Measurements from ENCODE around the gene TRIM24. TPM values are rescaled to one million over a fixed set of nuclear protein-coding genes. Genes with fewer than 3 reads are reported as not detected.

The TRIM24 gene
- total RNA-seq, 1 donor from 2014 or later: 60.3 TPM

GRCh38 chr7:138563808-138564207 lies 103.7 kb downstream of the TRIM24 start:
- Histone ChIP-seq H3K27me3 (ENCODE audit: insufficient read depth, low read length) (no peaks in the 10 kb centered on the region), H3K9ac (ENCODE audit: low read length) (no peak overlapping the region), H3K4me2 (ENCODE audit: low read length) (no peak overlapping the region), H3K36me3 (ENCODE audit: insufficient read depth, low read length) (peaks cover 24% of the 10 kb centered on the region), H4K20me1 (ENCODE audit: insufficient read depth, low read length) (no peaks in the 10 kb centered on the region), H2AFZ (ENCODE audit: low read depth, low read length) (no peak overlapping the region), H3K27ac (ENCODE audit: low read depth, low read length) (no peak overlapping the region), H3K4me3 (ENCODE audit: insufficient read depth, low read depth, low read length) (no peak overlapping the region), H3K79me2 (ENCODE audit: insufficient read depth, low read length) (no peaks in the 10 kb centered on the region), H3K4me1 (ENCODE audit: insufficient read depth, low read length) (no peaks in the 10 kb centered on the region), H3K9me3 (ENCODE audit: insufficient read depth, low read depth, low read length) (peaks cover 25% of the 10 kb centered on the region)
- H3K4me1 Mint-ChIP-seq (ENCODE audit: low read depth, unreplicated experiment): peaks cover 7% of the 10 kb centered on the region
- H3K27ac Mint-ChIP-seq (ENCODE audit: unreplicated experiment): peak overlapping the region; percentile 67
- TF ChIP-seq EZH2 (IDR thresholded peaks at IDR 0.05; ENCODE audit: insufficient read depth, low read length) (no peak), CTCF (IDR thresholded peaks at IDR 0.05; ENCODE audit: insufficient read depth, low read depth, low read length) (no peak)
- FAIRE-seq (no peak), DNase-seq (ENCODE audit: low read depth) (no peak)
- peaks cover 71% of the 10 kb centered on the region for H3K36me3 Mint-ChIP-seq (ENCODE audit: low read depth, unreplicated experiment)
- peaks cover 20% of the 10 kb centered on the region for H3K9me3 Mint-ChIP-seq (ENCODE audit: unreplicated experiment)
- H3K4me3 Mint-ChIP-seq (ENCODE audit: unreplicated experiment): no peak overlapping the region
- H3K27me3 Mint-ChIP-seq (ENCODE audit: low read depth, unreplicated experiment): no peaks in the 10 kb centered on the region

GRCh38 chr7:138564365-138564764 lies 104.3 kb downstream of the TRIM24 start:
- no peaks in the 10 kb centered on the region for H3K79me2 ChIP-seq (ENCODE audit: insufficient read depth, low read length)
- H3K36me3 ChIP-seq (ENCODE audit: insufficient read depth, low read length): peaks cover 22% of the 10 kb centered on the region
- H3K9ac ChIP-seq (ENCODE audit: low read length): no peak overlapping the region
- H3K4me3 Mint-ChIP-seq (ENCODE audit: unreplicated experiment): no peak overlapping the region
- H3K27me3 Mint-ChIP-seq (ENCODE audit: low read depth, unreplicated experiment): no peaks in the 10 kb centered on the region
- H3K27me3 ChIP-seq (ENCODE audit: insufficient read depth, low read length): no peaks in the 10 kb centered on the region
- H3K27ac ChIP-seq (ENCODE audit: low read depth, low read length): no peak overlapping the region
- FAIRE-seq: no peak
- H3K36me3 Mint-ChIP-seq (ENCODE audit: low read depth, unreplicated experiment): peaks cover 68% of the 10 kb centered on the region
- H3K27ac Mint-ChIP-seq (ENCODE audit: unreplicated experiment): peak overlapping the region; percentile 67
- no peak overlapping the region for H2AFZ ChIP-seq (ENCODE audit: low read depth, low read length)
- no peak for TF ChIP-seq EZH2 (IDR thresholded peaks at IDR 0.05; ENCODE audit: insufficient read depth, low read length)
- H3K4me1 Mint-ChIP-seq (ENCODE audit: low read depth, unreplicated experiment): peaks cover 7% of the 10 kb centered on the region
- no peak overlapping the region for H3K4me3 ChIP-seq (ENCODE audit: insufficient read depth, low read depth, low read length)
- peaks cover 24% of the 10 kb centered on the region for H3K9me3 ChIP-seq (ENCODE audit: insufficient read depth, low read depth, low read length)
- no peak overlapping the region for H3K4me2 ChIP-seq (ENCODE audit: low read length)
- no peaks in the 10 kb centered on the region for H3K4me1 ChIP-seq (ENCODE audit: insufficient read depth, low read length)
- no peaks in the 10 kb centered on the region for H4K20me1 ChIP-seq (ENCODE audit: insufficient read depth, low read length)
- peaks cover 14% of the 10 kb centered on the region for H3K9me3 Mint-ChIP-seq (ENCODE audit: unreplicated experiment)
- DNase-seq (ENCODE audit: low read depth): peak; percentile 4

DNA sequence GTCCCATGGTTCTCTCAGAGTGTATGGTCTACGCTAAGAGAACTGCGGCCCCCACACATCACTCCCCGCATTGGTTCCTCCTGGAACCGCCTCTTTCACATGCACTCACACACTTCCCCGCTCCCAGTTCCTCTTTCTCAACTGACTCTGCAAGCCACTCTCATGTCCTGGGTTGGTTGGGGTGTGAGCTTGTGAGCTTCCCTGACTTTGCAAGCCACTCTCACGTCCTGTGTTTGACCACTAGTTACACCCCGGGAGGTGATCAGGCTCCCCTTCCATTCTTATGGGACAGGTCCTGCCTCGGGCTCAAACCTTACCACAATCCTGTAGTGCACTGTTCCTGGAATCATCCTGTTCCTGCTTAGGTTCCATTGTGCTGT lies 105.0 kb downstream of the TRIM24 start:
- H4K20me1 ChIP-seq (ENCODE audit: insufficient read depth, low read length): no peaks in the 10 kb centered on the region
- Mint-ChIP-seq H3K4me3 (ENCODE audit: unreplicated experiment) (no peak overlapping the region), H3K27me3 (ENCODE audit: low read depth, unreplicated experiment) (no peaks in the 10 kb centered on the region), H3K36me3 (ENCODE audit: low read depth, unreplicated experiment) (peaks cover 61% of the 10 kb centered on the region), H3K4me1 (ENCODE audit: low read depth, unreplicated experiment) (peaks cover 7% of the 10 kb centered on the region), H3K27ac (ENCODE audit: unreplicated experiment) (no peak overlapping the region), H3K9me3 (ENCODE audit: unreplicated experiment) (peaks cover 14% of the 10 kb centered on the region)
- H3K4me1 ChIP-seq (ENCODE audit: insufficient read depth, low read length): no peaks in the 10 kb centered on the region
- no peaks in the 10 kb centered on the region for H3K27me3 ChIP-seq (ENCODE audit: insufficient read depth, low read length)
- H3K9me3 ChIP-seq (ENCODE audit: insufficient read depth, low read depth, low read length): peaks cover 24% of the 10 kb centered on the region
- no peak overlapping the region for H3K4me3 ChIP-seq (ENCODE audit: insufficient read depth, low read depth, low read length)
- no peak for DNase-seq (ENCODE audit: low read depth)
- no peak overlapping the region for H2AFZ ChIP-seq (ENCODE audit: low read depth, low read length)
- peaks cover 18% of the 10 kb centered on the region for H3K36me3 ChIP-seq (ENCODE audit: insufficient read depth, low read length)
- no peaks in the 10 kb centered on the region for H3K79me2 ChIP-seq (ENCODE audit: insufficient read depth, low read length)
- TF ChIP-seq EZH2 (IDR thresholded peaks at IDR 0.05; ENCODE audit: insufficient read depth, low read length) (no peak), CTCF (IDR thresholded peaks at IDR 0.05; ENCODE audit: insufficient read depth, low read depth, low read length) (no peak)
- no peak for FAIRE-seq
- no peak overlapping the region for H3K9ac ChIP-seq (ENCODE audit: low read length)
- H3K27ac ChIP-seq (ENCODE audit: low read depth, low read length): no peak overlapping the region
- H3K4me2 ChIP-seq (ENCODE audit: low read length): no peak overlapping the region

Data from astrocyte (in vitro differentiated cells and primary cell).